UCSD-AML1 (cell line): ENCODE results near the gene MAT1A.
"Not testable (repeated sequence)": the region's sequence is repeated elsewhere in the genome, so short reads cannot be mapped to it uniquely, and the experiment has no call there.

Source experiments
- DNase-seq: peaks from one replicate; lab custom pipeline; 2025; ENCODE audit not compliant: unreplicated experiment; lab: John Stamatoyannopoulos, UW

The MAT1A gene

GRCh38 chr10:80265740-80266512 lies 23.5 kb downstream of the MAT1A start:
- DNase-seq, result no peak

- no peak for DNase-seq
Measured at GRCh38 chr10:80264081-80265056, 25.1 kb downstream of the MAT1A start.

GRCh38 chr10:80261316-80262030 lies 28.0 kb downstream of the MAT1A start:
- no peak for DNase-seq

GRCh38 chr10:80260295-80261243 lies 28.9 kb downstream of the MAT1A start:
- DNase-seq, result no peak

- DNase-seq, result no peak
Measured at GRCh38 chr10:80259405-80259871, 30.0 kb downstream of the MAT1A start.

- not testable (repeated sequence) for DNase-seq
Measured at GRCh38 chr10:80256798-80257197, 32.7 kb downstream of the MAT1A start.

- DNase-seq, result not testable (repeated sequence)
Measured at GRCh38 chr10:80254726-80255125, 34.7 kb downstream of the MAT1A start.

- DNase-seq, result not testable (repeated sequence)
Measured at GRCh38 chr10:80253963-80254271, 35.5 kb downstream of the MAT1A start.

GRCh38 chr10:80253266-80253962 lies 36.0 kb downstream of the MAT1A start:
- DNase-seq, result no peak

GRCh38 chr10:80252296-80252887 lies 37.1 kb downstream of the MAT1A start:
- no peak for DNase-seq

- DNase-seq, result not testable (repeated sequence)
Measured at GRCh38 chr10:80251703-80252280, 37.7 kb downstream of the MAT1A start.

GRCh38 chr10:80250399-80250798 lies 39.1 kb downstream of the MAT1A start:
- not testable (repeated sequence) for DNase-seq

GRCh38 chr10:80249906-80250305 lies 39.6 kb downstream of the MAT1A start:
- not testable (repeated sequence) for DNase-seq

GRCh38 chr10:80247611-80248010 lies 41.8 kb downstream of the MAT1A start:
- not testable (repeated sequence) for DNase-seq

- not testable (repeated sequence) for DNase-seq
Measured at GRCh38 chr10:80244371-80244770, 45.1 kb downstream of the MAT1A start.

GRCh38 chr10:80242341-80242740 lies 47.1 kb downstream of the MAT1A start:
- not testable (repeated sequence) for DNase-seq

GRCh38 chr10:80236457-80236856 lies 53.0 kb downstream of the MAT1A start:
- not testable (repeated sequence) for DNase-seq

- DNase-seq, result not testable (repeated sequence)
Measured at GRCh38 chr10:80234331-80235235, 54.9 kb downstream of the MAT1A start.
